HG02610 (cell line): Measurements from ENCODE around the gene JARID2.

ENCODE experiments used
- ATAC-seq: cut with Tn5 transposase; IDR thresholded peaks from one replicate; pipeline ENCODE4 v1.9.1; 2021; ENCODE audit warnings: mild to moderate bottlenecking, moderate library complexity; ENCODE audit not compliant: unreplicated experiment

The JARID2 gene

DNA sequence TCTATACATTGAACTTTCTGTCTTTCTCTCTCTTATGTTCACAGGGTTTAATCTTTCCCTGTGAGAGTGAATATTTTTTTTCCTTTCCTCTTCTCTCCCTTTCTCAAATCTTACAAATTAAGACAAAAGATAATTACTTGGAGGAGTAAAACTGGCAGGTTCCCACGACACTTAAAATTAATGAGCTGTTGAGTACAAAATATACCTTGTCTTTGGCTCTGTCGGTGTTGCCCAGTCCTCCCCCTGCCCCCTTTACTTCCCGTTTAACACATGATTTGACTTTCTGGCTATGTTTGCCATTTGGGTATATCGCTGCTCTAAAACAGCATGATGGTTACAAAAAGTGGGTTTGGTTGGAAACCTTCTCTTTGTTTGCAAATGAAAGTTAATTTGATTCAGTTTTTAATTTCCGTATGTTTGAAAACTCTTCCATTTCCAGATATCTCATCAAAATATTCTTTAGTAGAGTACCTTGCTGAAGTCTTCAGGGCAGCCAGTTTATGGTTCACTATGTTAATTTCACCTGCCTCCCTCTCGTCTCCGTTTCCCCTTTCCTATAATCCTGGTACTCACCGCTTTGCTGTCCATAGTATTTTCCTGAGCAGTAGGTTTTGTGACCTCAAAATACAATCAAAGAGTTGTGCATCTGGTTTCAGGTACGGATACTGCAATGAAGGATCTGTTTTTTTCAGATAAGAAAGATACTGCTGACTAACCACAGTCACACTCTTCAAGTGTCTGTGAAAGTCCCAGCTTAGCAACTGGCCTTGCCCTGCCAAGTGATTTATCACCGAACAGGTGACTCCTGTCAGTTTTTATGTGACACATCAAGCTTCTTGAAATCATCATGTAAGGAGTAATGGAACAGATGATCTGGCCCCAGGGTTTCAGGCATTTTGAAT is 235.8 kb downstream of the JARID2 start:
- no peak for ATAC-seq

DNA sequence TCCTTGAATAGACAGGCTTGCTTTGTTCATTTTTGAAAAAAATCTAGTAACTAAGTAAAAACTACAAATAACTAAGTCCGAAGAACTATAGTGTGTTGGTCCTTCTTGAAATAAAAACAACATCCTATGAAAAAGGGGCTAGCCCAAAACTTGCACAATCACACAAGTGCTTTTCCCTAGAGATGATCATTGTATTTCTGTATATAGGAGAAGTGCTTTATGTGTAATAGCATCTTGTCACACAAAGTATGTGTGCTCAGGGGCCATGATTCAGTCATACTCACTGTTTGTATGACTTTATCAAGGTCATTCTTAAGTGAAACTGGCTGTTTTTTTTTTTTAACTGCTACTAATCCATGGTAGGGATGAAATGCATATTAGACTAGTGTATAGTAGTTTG is 237.2 kb downstream of the JARID2 start:
- no peak for ATAC-seq

DNA sequence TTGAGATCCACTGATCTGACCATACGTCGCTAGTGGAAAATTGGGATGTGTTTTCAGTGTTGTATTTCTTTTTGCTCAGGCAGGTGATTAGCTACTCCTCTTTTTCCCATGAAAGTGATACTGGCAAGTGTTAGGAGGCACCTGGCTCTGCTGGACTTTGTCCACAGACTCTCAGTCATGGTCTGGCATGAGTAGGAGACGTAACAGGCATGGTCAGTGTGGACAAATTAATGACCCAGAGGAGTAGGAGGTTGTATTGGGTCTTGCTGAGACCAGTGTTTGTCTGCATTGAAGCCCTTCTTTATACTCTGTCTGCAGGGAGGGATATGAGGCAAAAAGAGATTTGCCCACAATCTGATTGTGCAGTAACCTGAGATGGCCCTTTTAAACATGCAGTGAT is 238.3 kb downstream of the JARID2 start:
- ATAC-seq, result no peak

DNA sequence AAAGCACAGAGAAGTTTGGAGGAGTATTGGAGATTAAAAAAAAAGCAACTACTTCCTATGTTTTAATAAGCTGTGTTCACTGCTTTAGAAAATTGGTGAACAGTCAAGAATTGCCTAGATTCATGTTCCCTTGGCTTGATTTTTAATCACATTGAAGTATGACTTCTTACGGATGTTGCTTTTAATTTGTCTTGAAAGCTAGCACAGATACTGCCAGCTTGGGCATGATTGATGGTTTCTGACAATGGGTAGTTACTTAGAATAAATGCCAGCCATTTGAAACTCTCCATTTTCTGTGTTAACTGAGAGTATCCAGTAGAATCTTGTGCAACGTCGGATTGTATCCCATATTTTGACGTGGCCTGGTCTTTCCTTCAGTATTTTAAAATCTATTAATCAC is 239.0 kb downstream of the JARID2 start:
- no peak for ATAC-seq

DNA sequence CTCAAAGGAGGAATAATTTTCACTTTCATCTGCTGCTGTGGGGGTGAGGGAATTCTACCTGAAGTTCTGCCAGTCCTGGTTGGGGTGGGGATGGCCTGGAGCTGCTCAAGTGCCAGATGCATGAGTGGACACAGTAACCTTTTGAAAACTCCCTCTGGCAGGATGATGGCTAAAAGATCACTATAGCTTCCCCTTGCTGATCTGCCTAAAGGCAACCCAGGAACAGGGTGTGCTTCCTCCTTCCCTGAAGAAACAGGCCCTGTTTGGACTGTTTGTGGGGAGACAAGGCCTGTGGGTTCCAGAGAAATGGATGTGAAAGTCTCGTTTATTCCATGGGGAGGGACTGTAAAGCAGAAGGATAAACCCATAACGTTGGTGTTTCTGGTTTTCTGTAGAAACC is 240.1 kb downstream of the JARID2 start:
- ATAC-seq, result no peak

DNA sequence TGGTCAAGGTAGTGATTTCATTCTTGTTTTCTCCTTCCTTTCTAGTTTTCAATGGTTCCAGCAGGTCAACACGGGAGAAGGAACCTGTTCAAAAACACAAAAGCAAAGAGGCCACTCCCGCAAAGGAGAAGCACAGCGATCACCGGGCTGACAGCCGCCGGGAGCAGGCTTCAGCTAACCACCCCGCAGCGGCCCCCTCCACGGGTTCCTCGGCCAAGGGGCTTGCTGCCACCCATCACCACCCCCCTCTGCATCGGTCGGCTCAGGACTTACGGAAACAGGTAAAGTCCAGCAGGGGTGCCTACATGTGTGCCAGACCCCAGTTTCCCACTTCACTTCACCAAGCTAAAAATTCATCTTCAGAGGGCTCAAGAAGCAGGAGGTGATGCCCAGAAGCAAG is 241.4 kb downstream of the JARID2 start:
- no peak for ATAC-seq

DNA sequence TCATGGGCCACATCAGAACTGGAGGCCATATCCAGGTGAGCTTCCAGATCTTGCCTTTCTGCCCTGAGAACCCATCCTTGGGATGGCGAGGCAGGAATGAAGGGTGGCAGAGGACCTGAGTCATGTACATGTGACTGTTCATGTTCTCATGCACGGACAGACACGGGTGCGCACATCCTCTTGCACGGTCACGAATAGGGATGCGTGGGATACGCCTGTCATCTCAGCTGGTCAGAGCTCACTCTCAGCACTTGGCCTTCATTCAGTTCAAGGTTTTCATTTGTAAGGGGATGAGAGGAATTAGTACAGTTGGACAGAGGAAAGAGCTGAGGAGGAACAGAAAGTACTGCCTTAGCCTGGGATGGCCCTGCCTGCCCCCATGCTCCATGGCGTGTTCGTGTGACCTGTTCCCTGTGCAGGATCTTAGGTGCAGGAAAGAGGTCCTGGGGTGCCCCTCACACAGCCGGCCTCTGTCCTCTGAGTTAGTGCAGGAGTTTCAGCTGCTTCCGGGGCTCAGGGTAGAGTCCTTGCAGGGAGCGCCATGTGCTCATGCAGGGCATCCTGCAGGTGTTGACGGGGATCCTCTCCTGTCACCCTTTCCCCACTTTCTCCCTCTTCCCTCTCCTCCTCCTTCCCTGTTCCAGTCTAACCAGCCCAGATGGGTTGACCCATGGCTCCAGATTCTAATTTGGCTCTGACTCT is 243.5 kb downstream of the JARID2 start:
- no peak for ATAC-seq

DNA sequence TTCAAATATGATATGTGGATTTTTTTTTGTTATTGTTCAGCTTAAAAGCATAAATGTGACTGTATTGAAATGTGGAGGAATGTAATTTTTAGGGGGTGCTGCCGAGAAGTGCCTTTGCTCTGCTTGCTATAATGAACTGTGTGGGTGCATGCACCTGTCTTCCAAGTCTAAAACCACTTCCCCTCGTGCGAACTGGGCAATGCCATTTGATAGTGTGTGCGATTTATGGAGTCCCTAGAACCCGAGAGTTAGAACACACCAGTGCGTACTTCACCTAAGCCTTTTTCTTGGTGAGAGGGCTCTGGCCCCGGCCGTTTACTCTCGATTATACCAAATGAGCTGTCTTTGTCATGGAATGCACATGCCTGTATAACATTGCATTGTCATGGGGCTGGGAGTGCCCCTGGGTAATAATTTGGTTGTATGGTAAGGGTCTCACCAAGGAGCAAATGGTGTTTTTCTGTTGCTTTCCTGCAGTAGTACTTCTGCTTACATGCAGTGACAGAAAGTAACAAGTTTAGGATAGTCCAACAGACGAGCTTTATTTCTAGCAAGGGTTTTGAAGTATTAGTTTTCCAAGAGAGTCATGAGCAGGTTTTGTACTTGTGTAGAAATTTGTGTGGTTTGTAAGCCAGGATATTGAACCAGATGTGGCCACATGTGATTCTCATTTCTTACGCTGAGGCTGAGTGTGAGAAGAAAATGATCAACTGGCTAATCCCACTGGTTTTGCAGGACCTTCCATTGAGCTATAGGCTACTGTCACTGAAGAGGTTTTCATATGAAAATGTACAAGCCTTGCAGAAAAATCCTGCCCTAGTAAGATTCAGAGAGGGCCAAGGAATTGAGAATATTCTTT is 244.6 kb downstream of the JARID2 start:
- ATAC-seq, result no peak

DNA sequence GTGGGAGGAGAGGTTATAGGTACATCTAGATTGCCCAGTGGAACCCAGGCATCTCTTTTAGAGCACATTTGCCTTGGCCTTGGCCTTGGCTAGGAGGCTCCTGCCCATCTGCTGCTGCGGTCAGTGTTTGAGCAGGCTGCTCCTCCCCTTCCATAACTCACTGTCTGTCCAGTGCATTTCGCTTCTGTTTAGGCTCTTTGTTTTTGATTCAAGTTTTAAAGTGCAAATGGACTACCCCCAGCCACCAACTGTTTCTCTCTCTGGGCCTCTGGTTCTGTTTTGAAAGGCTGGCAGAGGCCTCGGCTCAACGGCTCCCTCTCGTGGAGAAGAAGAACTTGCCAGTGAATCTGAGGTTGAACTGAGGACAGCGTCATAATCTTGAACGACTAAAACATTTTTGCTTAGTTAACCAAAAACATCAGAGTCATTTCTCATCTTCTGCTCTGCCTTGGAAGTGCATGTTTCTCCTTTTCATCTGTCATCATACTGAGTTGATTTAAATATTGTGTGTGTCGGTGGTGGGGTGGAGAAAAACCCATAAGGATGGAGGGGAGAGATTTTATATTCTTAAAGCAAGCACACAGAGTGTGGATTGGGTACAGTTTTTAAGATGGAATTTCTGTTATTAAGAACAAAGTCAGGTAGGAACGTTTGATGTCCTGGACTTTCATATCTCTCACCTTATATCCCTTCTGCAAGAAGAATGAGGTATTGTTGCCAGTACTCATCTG is 245.6 kb downstream of the JARID2 start:
- no peak for ATAC-seq

DNA sequence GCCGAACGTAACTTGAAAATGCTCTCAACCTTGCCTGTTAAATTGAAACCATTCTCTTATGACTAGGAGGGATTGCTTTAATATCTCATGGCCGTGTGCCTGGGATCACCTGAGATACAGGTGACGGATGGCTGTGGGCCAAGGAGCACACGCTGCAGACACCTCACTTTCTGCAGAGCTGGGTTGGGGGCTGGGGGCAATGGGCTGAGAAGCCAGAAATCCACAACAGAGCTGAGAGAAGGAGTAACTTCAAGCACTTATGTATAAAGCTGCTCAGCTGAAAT is 246.1 kb downstream of the JARID2 start:
- ATAC-seq, result no peak

DNA sequence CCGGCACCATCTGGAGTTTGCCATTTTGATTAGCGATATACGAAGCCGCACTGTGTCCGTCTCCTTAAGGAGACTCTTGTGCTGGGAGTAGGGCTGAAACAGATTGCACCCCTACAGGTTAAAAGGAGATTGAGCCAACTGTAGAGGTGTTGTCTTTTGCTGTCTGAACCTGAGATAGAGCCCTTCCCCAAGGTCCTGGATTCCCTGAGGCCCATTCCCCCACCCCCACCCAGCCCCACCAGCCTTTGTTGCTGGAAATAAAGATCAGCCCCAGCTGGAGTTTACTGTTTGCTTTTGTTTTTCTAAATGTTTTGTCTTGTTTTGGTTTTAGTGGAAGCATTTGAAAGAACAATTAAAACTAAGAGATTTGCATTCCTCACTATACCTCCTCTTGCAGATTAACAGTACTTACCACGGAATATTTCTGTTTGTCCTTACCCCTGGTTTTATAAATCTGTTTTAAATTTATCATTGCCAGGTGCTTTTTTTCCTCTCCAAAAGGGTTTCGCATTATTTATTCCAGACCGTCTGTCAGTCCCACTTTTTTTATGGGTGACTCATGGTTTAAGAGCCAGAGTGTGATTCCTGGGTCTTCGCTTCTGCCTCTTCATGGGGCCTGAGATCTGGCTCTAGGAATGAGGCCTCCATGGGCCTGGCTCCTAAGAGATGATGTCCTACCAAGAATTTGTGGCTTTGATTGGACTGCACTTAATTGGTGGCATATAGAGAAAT is 247.7 kb downstream of the JARID2 start:
- no peak for ATAC-seq

DNA sequence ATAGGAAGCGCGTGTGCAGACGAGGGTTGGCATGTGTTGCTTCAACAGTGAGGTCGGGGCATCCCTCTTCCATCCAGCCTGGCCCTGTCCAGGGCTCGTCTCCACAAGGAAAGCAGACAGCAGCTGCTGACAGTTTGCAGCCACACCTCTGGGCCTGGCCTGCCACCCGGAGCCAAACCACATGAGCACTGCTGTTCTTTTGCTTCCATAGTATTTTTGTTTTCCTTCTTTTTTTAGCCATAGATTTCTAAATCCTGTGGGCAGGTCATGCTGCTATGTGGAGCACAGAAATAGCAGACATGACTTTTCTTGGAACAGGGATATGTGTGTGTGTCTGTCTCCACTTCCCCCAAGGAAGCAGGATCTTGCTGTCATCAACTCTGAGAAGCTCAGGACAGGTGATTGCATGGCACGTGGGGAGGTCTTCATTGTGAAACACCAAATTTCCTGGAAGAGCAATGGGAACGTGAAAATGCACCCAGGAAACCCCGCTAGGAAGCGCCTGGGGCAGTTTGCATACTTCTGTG is 249.6 kb downstream of the JARID2 start:
- no peak for ATAC-seq

DNA sequence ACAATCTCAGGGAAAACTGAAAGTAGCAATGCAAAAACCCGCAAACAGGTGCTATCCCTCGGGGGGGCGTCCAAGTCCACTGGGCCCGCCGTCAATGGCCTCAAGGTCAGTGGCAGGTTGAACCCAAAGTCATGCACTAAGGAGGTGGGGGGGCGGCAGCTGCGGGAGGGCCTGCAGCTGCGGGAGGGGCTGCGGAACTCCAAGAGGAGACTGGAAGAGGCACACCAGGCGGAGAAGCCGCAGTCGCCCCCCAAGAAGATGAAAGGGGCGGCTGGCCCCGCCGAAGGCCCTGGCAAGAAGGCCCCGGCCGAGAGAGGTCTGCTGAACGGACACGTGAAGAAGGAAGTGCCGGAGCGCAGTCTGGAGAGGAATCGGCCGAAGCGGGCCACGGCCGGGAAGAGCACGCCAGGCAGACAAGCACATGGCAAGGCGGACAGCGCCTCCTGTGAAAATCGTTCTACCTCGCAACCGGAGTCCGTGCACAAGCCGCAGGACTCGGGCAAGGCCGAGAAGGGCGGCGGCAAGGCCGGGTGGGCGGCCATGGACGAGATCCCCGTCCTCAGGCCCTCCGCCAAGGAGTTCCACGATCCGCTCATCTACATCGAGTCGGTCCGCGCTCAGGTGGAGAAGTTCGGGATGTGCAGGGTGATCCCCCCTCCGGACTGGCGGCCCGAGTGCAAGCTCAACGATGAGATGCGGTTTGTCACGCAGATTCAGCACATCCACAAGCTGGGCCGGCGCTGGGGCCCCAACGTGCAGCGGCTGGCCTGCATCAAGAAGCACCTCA is 250.7 kb downstream of the JARID2 start:
- ATAC-seq, result no peak

DNA sequence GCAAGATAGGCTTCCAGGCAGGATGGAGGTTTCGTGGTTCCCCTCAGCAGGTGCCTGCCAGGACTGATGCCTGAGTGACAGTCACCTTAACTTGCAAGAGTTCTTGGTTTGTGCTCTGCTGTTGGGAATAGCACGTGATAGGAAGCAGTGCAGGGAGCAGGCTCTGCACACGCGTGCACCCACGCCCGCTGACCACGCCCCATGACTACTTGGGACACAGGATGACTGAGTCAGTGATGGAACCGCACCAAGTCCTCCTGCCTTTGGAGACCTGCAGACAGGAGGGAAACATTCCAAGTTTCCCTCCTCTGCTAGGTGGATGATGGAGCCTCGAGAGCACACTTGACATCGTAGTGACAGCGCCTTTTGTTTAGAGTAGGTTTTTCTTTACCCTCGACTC is 252.8 kb downstream of the JARID2 start:
- no peak for ATAC-seq

DNA sequence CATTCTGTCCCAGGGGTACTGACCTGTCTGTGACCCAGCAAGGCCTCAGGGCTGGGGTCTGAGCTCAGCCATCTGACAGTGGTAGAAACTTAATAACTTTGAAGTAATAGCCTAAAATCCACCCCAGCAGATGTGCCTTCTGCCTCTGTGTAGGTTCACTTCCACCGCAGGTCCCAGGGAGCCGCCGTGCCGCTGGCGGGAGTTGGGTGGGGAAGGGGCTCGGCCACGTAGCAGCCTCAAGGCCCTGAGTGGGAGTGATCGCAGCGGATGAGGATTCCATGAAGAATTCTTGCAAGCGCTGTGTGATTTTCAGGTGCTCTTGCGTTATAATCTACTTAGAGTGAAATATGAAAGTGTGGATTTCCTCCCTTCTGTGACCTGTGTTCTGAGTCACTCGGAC is 253.3 kb downstream of the JARID2 start:
- ATAC-seq, result no peak

DNA sequence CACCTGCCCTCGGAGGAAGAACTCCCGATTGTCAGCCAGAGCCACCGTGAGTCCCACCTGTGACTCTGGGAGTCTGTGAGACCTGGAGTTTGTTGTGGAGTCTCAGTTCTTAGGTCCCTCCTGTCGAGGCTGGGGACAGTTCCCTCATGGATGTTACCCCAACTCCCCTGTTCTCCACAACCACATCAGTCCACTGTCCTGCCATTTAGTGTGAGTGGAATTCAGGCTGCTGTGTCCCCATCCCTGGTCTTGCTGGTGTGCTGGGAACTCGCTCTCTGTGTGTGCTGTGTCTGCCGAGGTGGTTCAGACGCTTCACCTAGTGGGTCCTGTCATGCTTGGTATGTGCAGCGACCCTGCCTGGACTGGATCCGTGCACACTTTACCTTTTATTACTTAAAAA is 253.7 kb downstream of the JARID2 start:
- ATAC-seq, result no peak

DNA sequence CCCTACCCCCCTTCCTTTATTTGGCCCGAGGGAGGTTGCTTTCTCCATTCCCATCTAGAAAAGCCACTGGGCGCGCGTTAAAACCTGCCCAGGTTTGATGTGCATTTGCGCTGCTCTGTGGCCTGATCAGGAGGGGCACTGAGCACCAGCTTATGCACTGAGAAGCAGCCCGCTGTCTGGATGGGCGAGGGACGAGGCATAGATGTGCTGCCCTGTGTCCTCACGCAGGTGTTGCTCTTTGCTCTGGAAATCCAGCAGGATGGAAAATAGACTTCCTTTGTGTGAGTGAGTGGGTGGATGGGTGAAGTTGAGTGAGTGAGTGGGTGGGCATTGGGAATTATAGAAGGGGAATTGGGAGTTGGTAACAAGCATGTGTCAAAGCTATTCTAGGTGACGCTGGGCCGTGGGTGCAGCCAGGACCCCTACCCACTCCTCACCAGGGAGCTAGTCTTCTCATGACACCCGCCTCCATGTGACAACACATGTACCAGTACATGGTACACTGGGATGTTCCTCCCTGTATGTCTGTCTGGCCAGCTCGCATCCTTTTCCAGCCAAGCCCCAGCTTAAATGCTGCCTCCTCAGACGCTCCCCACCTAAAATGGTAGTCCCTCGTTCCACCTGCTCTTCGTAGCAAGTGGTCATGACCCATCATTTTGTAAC is 254.3 kb downstream of the JARID2 start:
- ATAC-seq, result no peak

DNA sequence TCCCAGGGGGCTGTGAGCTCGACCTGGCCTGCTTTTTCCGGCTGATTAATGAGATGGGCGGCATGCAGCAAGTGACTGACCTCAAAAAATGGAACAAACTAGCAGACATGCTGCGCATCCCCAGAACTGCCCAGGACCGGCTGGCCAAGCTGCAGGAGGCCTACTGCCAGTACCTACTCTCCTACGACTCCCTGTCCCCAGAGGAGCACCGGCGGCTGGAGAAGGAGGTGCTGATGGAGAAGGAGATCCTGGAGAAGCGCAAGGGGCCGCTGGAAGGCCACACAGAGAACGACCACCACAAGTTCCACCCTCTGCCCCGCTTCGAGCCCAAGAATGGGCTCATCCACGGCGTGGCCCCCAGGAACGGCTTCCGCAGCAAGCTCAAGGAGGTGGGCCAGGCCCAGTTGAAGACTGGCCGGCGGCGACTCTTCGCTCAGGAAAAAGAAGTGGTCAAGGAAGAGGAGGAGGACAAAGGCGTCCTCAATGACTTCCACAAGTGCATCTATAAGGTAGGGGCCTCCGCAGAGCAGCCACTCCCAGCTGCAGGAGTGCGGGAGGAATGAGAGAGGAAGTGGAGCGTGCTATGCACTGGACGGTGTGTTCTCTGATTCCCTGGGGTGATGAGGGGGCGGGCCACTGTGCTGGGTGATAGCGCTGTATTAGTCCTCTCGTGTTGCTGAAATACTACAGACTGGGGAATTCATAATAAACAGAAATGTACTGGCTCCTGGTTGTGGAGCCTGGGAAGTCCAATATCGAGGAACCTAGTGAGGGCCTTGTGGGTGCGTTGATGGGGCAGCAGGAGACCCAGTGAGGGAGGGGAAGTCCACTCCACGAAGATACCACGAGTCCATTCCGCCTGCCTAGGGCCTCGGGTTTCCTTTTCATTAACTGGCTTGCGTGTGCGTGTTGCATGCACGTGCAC is 255.3 kb downstream of the JARID2 start:
- ATAC-seq, result no peak
